ENCODE results near the gene PSMD11. TPM values are rescaled to one million over a fixed set of nuclear protein-coding genes. Genes with fewer than 3 reads are reported as not detected.

The PSMD11 gene
- total RNA-seq (2022; extraction: Qiagen RNA extraction) = 173 to 245 TPM (median 178 TPM) in 5 replicates

GRCh38 chr17:32444301-32445073 is at the start of gene PSMD11:
PSMD11 (plus strand) TSS chr17:32444510; CDS start chr17:32444524, 14 bp downstream.

GRCh38 chr17:32486701-32487472 is 42.6 kb downstream of the PSMD11 start, which contains the start of gene CDK5R1:
CDK5R1 (plus strand) TSS chr17:32486993; CDS start chr17:32487621, 628 bp downstream.

Other genes starting within 250 kb of the PSMD11 start
- 2.6 to 5.0 TPM (median 4.1 TPM) in 5 replicates for gene RHBDL3, start 178.7 kb upstream of the PSMD11 start, total RNA-seq (2022; extraction: Qiagen RNA extraction)
- gene C17orf75, start 102.3 kb upstream of the PSMD11 start, total RNA-seq (2022; extraction: Qiagen RNA extraction) = 24.2 to 32.6 TPM (median 26.4 TPM) in 5 replicates
- 207 to 239 TPM (median 222 TPM) in 5 replicates for gene ZNF207, start 94.4 kb upstream of the PSMD11 start, total RNA-seq (2022; extraction: Qiagen RNA extraction)
- 5.7 to 7.7 TPM (median 6.8 TPM) in 5 replicates for gene CDK5R1, start 42.5 kb downstream of the PSMD11 start, total RNA-seq (2022; extraction: Qiagen RNA extraction)

Data from A549 treated with dexamethasone at 1 μM for 4 hours (cell line).